ENCODE measurements around the gene PTCD3. TPM values are rescaled to one million over a fixed set of nuclear protein-coding genes. Genes with fewer than 3 reads are reported as not detected.

The PTCD3 gene
- total RNA-seq, 2 donors from 2014 or later = 184 to 191 TPM

GRCh38 chr2:86189782-86190416 is 83.9 kb downstream of the PTCD3 start:
- Mint-ChIP-seq H3K36me3 (ENCODE audit: low read depth) (peaks cover 8% of the 10 kb centered on the region), H3K4me1 (peaks cover 24% of the 10 kb centered on the region), H3K27ac (no peak overlapping the region), H3K9me3 (no peaks in the 10 kb centered on the region), H3K27me3 (ENCODE audit: insufficient read depth) (no peaks in the 10 kb centered on the region), H3K4me3 (no peak overlapping the region)
- TF ChIP-seq CTCF (conservative IDR thresholded peaks at IDR 0.05) = no peak
- DNase-seq = no peak
- Histone ChIP-seq H3K9ac (ENCODE audit: extremely low read depth, low read length, poor library complexity, severe bottlenecking) (no peak overlapping the region), H3K36me3 (ENCODE audit: control insufficient read depth, insufficient read depth, low read length) (peaks cover 24% of the 10 kb centered on the region), H3K9me3 (ENCODE audit: control insufficient read depth, low read length) (no peaks in the 10 kb centered on the region), H3K4me1 (ENCODE audit: control insufficient read depth, insufficient read depth, low read length) (peaks cover 5% of the 10 kb centered on the region), H3K27me3 (ENCODE audit: control insufficient read depth, insufficient read depth, low read length, poor library complexity, severe bottlenecking) (no peaks in the 10 kb centered on the region), H3K27ac (ENCODE audit: low read depth, low read length) (no peak overlapping the region), H3K4me3 (ENCODE audit: low read length) (no peak overlapping the region)
- 93 to 98% methylated on average over 6 to 7 of the region's 7 CpGs for WGBS, 2 experiments (ENCODE audit: insufficient coverage in 1 of 2, insufficient read length in 1 of 2)

Other genes with a start within 250 kb of the PTCD3 start
- gene ST3GAL5, start 217.2 kb upstream of the PTCD3 start, total RNA-seq = 10 to 100 TPM; 26.6 to 27.4 TPM
- 10 to 100 TPM; 37.9 to 45.5 TPM for gene POLR1A, start 349 bp upstream of the PTCD3 start, total RNA-seq
- gene IMMT, start 89.2 kb downstream of the PTCD3 start, total RNA-seq = 10 to 100 TPM; 96.8 to 99.9 TPM
- gene MRPL35, start 93.2 kb downstream of the PTCD3 start, total RNA-seq = 10 to 100 TPM; 29.8 to 30.9 TPM
- gene REEP1, start 231.4 kb downstream of the PTCD3 start, total RNA-seq = 1 to 10 TPM; 2.9 to 3.8 TPM